Skeletal muscle cell (primary cell): ENCODE results near the gene RPS14.

Source experiments
- DNase-seq: peaks from one replicate; pipeline ENCODE4 v3.0.0-alpha.2; 2010; ENCODE audit warnings: low read depth
- H3K4me3 ChIP-seq: 2 replicates; pipeline ENCODE4 v1.5.1; 2011; ENCODE audit warnings: low read depth, mild to moderate bottlenecking, control low read depth, low read length, moderate library complexity

RPS14 gene

GRCh38 chr5:150404941-150405816, 44.4 kb downstream of the RPS14 start:
- DNase-seq = no peak
- H3K4me3 ChIP-seq = no peak overlapping the region

- H3K4me3 ChIP-seq = no peak overlapping the region
- DNase-seq = no peak
These were observed 45.0 kb downstream of the RPS14 start for GRCh38 chr5:150404535-150404934.

GRCh38 chr5:150404121-150404520, 45.4 kb downstream of the RPS14 start:
- DNase-seq = no peak
- H3K4me3 ChIP-seq = no peak overlapping the region

- DNase-seq = no peak
- H3K4me3 ChIP-seq = no peak overlapping the region
These were observed 46.6 kb downstream of the RPS14 start for GRCh38 chr5:150402901-150403342.

DNA sequence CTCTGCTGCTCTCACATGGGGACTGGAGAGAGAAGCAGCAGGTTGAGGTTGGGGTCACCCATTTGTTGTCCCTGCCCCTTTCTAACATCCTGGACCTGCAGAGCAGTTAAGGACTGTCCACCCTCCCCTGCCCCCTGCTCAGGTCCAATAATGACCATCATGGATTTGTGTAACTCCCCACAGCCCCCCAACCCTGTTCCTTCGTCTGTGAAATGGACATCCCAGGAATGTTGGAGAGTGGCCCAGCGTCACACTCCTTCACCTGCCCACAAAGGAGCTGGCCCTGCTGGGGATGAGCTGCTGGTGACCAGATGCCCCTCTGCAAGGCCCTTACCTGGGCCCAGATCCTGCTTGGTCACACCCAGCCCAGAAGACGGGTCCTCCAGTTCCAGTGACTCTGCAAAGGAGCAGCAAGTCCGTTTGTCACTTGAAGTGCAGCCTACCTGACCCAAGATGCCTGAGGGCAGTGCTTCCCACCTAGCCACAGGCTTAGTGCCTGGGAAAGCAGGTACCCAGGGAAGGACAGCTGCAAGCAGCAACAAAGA, 47.2 kb downstream of the RPS14 start:
- DNase-seq = no peak
- no peak overlapping the region for H3K4me3 ChIP-seq

- H3K4me3 ChIP-seq = no peak overlapping the region
These were observed 47.9 kb downstream of the RPS14 start for GRCh38 chr5:150401376-150402228.

DNA sequence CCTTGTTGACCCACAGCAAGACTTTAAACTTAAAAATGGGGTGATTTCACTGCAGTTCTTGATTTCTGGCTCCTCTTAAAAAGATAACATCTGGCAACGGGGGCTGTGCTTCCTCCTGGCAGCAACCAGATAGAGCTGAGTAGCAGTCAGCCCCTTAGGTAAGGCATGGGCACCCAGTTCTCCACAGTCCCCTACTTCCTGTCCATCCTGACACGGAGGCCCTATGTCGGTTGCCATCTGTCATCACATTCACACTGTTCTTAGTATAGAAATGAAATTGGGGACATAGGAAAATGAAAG, 48.5 kb downstream of the RPS14 start:
- no peak overlapping the region for H3K4me3 ChIP-seq
- DNase-seq = no peak

More at GRCh38 chr5:150401376-150402228, 47.9 kb downstream of the RPS14 start:
- DNase-seq = no peak

GRCh38 chr5:150400316-150401075, 49.0 kb downstream of the RPS14 start:
- no peak for DNase-seq

GRCh38 chr5:150399524-150400211, 49.9 kb downstream of the RPS14 start:
- H3K4me3 ChIP-seq = no peak overlapping the region
- no peak for DNase-seq

More at GRCh38 chr5:150400316-150401075, 49.0 kb downstream of the RPS14 start:
- no peak overlapping the region for H3K4me3 ChIP-seq

- no peak for DNase-seq
- no peak overlapping the region for H3K4me3 ChIP-seq
These were observed 50.6 kb downstream of the RPS14 start for GRCh38 chr5:150398722-150399523.

GRCh38 chr5:150397782-150398721, 51.5 kb downstream of the RPS14 start:
- no peak for DNase-seq
- no peak overlapping the region for H3K4me3 ChIP-seq

GRCh38 chr5:150397146-150397781, 52.3 kb downstream of the RPS14 start:
- H3K4me3 ChIP-seq = no peak overlapping the region
- no peak for DNase-seq

DNA sequence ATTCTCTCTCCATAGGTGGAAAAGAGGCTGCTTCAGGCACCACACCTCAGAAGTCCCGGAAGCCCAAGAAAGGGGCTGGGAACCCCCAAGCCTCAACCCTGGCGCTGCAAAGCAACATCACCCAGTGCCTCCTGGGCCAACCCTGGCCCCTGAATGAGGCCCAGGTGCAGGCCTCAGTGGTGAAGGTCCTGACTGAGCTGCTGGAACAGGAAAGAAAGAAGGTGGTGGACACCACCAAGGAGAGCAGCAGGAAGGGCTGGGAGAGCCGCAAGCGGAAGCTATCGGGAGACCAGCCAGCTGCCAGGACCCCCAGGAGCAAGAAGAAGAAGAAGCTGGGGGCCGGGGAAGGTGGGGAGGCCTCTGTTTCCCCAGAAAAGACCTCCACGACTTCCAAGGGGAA, 53.3 kb downstream of the RPS14 start:
- no peak overlapping the region for H3K4me3 ChIP-seq

GRCh38 chr5:150395688-150395975, 53.9 kb downstream of the RPS14 start:
- no peak for DNase-seq
- H3K4me3 ChIP-seq = no peak overlapping the region

More for the DNA sequence above, 53.3 kb downstream of the RPS14 start:
- no peak for DNase-seq

DNA sequence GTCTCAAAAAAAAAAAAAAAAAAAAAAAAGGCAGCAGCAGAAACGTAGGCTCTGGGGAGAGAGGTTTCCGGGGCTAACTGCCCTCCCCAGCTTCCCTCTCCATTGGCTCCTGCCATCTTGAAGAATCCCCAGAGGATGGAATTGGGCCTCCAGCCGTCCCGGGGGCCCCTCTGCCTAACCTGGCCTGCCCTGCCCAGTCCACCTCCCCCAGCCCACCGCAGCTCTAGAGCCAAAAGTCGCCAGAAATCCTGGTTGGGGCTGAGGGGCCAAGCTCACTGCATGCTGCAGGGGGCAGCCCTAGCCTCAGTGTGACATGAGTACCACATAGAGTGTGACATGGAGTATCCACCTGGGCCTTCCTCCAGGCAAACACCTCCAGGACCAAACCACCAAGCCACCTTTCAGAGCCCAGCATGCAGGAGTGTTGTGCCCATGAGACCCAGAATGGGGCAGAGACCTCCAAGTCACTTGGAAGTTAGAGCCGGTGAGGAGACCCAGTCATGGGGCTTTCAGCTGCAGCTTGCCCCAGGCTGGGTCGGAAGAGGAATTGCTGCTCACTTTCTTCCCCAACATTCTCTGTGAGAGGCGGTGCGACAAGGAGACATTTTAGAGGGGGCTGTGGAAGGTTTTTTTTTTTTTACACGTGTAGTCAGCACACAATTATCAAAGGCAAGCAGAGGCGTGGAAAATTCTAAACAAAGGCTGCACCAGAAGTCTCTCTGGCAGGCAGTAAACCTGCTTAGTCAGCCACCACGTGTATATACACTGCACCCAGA, 54.4 kb downstream of the RPS14 start:
- H3K4me3 ChIP-seq = no peak overlapping the region
- DNase-seq = no peak

- DNase-seq = no peak
- no peak overlapping the region for H3K4me3 ChIP-seq
These were observed 55.4 kb downstream of the RPS14 start for GRCh38 chr5:150394131-150394530.
